H9 (cell line): Measurements from ENCODE around the gene CYS1. TPM values are rescaled to one million over a fixed set of nuclear protein-coding genes. Genes with fewer than 3 reads are reported as not detected.
A peak's percentile ranks its signal among the peaks of the same experiment; 100 is the strongest.

Source experiments
- DNase-seq: peaks from one replicate; pipeline ENCODE4 v3.0.0-alpha.2; 2017
- H2AFZ ChIP-seq: one replicate; pipeline ENCODE4 v1.6.1; 2013; ENCODE audit warnings: mild to moderate bottlenecking, low read length, control low read depth, moderate library complexity
- H2AK5ac ChIP-seq: 2 replicates; pipeline ENCODE4 v1.6.1; 2013; ENCODE audit warnings: low read length, control low read depth, mixed read lengths; ENCODE audit not compliant: insufficient read length
- H2BK120ac ChIP-seq: one replicate; pipeline ENCODE4 v1.6.1; 2013; ENCODE audit warnings: low read depth, mild to moderate bottlenecking, low read length, control low read depth, inconsistent platforms; ENCODE audit not compliant: poor library complexity, severe bottlenecking
- H2BK12ac ChIP-seq: 2 replicates; pipeline ENCODE4 v1.6.1; 2013; ENCODE audit warnings: low read length, control low read depth, mixed read lengths, low read depth; ENCODE audit not compliant: insufficient read length
- H2BK15ac ChIP-seq: 2 replicates; pipeline ENCODE4 v1.6.1; 2013; ENCODE audit warnings: low read depth, low read length, control low read depth
- H2BK20ac ChIP-seq: one replicate; pipeline ENCODE4 v1.6.1; 2013; ENCODE audit warnings: low read depth, mild to moderate bottlenecking, low read length, control low read depth, inconsistent platforms; ENCODE audit not compliant: poor library complexity, severe bottlenecking
- H2BK5ac ChIP-seq: 2 replicates; pipeline ENCODE4 v1.6.1; 2013; ENCODE audit warnings: low read length, control low read depth, mixed read lengths; ENCODE audit not compliant: insufficient read length
- H3K14ac ChIP-seq: 2 replicates; pipeline ENCODE4 v1.6.1; 2013; ENCODE audit warnings: low read length, control low read depth; ENCODE audit not compliant: insufficient read depth
- H3K18ac ChIP-seq: 2 replicates; pipeline ENCODE4 v1.6.1; 2013; ENCODE audit warnings: low read depth, mild to moderate bottlenecking, mixed read lengths, low read length, control low read depth; ENCODE audit not compliant: insufficient read length
- H3K23ac ChIP-seq: 2 replicates; pipeline ENCODE4 v1.6.1; 2013; ENCODE audit warnings: low read length, control low read depth, mixed read lengths, low read depth; ENCODE audit not compliant: insufficient read length
- H3K23me2 ChIP-seq: 2 replicates; pipeline ENCODE4 v1.6.1; 2013; ENCODE audit warnings: low read depth, mild to moderate bottlenecking, mixed read lengths, low read length, control low read depth; ENCODE audit not compliant: insufficient read length, poor library complexity, severe bottlenecking
- H3K27ac ChIP-seq: 2 replicates; pipeline ENCODE4 v1.5.1; 2013; ENCODE audit warnings: low read length, control low read depth, mixed read lengths, low read depth; ENCODE audit not compliant: insufficient read length
- H3K27me3 ChIP-seq: 2 replicates; pipeline ENCODE4 v1.6.1; 2013; ENCODE audit warnings: low read length, control low read depth, inconsistent platforms; ENCODE audit not compliant: insufficient read depth
- H3K4ac ChIP-seq: 2 replicates; pipeline ENCODE4 v1.6.1; 2013; ENCODE audit warnings: low read depth, mild to moderate bottlenecking, control low read depth, inconsistent platforms, low read length, moderate library complexity
- H3K4me1 ChIP-seq: 2 replicates; pipeline ENCODE4 v1.6.1; 2013; ENCODE audit warnings: low read length, control low read depth, inconsistent platforms; ENCODE audit not compliant: insufficient read depth
- H3K4me2 ChIP-seq: 2 replicates; pipeline ENCODE4 v1.6.1; 2013; ENCODE audit warnings: low read length, control low read depth, mixed read lengths; ENCODE audit not compliant: insufficient read length, insufficient read depth
- H3K56ac ChIP-seq: 2 replicates; pipeline ENCODE4 v1.6.1; 2013; ENCODE audit warnings: low read depth, mild to moderate bottlenecking, mixed read lengths, low read length, control low read depth; ENCODE audit not compliant: insufficient read length
- H3K79me1 ChIP-seq: 2 replicates; pipeline ENCODE4 v1.6.1; 2013; ENCODE audit warnings: low read depth, mild to moderate bottlenecking, moderate library complexity, low read length, control low read depth, inconsistent platforms; ENCODE audit not compliant: insufficient read depth, poor library complexity, severe bottlenecking
- H3K79me2 ChIP-seq: 2 replicates; pipeline ENCODE4 v1.6.1; 2013; ENCODE audit warnings: low read length, control low read depth, inconsistent platforms; ENCODE audit not compliant: insufficient read depth
- H3K9ac ChIP-seq: 2 replicates; pipeline ENCODE4 v1.6.1; 2013; ENCODE audit warnings: low read length, control low read depth, mixed read lengths; ENCODE audit not compliant: insufficient read length; ENCODE audit errors: extremely low read depth
- H3K9me3 ChIP-seq: one replicate; pipeline ENCODE4 v1.6.1; 2013; ENCODE audit warnings: low read depth, low read length, inconsistent platforms; ENCODE audit not compliant: control insufficient read depth
- H3T11ph ChIP-seq: one replicate; pipeline ENCODE4 v1.6.1; 2013; ENCODE audit warnings: mild to moderate bottlenecking, low read length, control low read depth, inconsistent platforms
- H4K20me1 ChIP-seq: one replicate; pipeline ENCODE4 v1.6.1; 2013; ENCODE audit not compliant: control insufficient read depth, insufficient read length, insufficient read depth
- H4K5ac ChIP-seq: 2 replicates; pipeline ENCODE4 v1.6.1; 2013; ENCODE audit warnings: low read depth, mild to moderate bottlenecking, mixed read lengths, low read length, control low read depth; ENCODE audit not compliant: insufficient read length
- H4K8ac ChIP-seq: replicated peaks from 2 replicates; pipeline ENCODE4 v1.6.1; 2013; ENCODE audit warnings: low read length, control low read depth, mixed read lengths, low read depth; ENCODE audit not compliant: insufficient read length
- H4K91ac ChIP-seq: 2 replicates; pipeline ENCODE4 v1.6.1; 2013; ENCODE audit warnings: low read depth, mild to moderate bottlenecking, moderate library complexity, mixed read lengths, low read length, control low read depth; ENCODE audit not compliant: insufficient read length
- H3K27ac Mint-ChIP-seq, 3 experiments: 2 replicates in 2 of 3; 3 replicates in 1 of 3; pipeline ENCODE4 v1.8.0; 2020 to 2021; ENCODE audit warnings: mixed read lengths in 3 of 3, mild to moderate bottlenecking in 1 of 3, moderate library complexity in 1 of 3
- H3K27me3 Mint-ChIP-seq: 2 replicates; pipeline ENCODE4 v1.8.0; 2021; ENCODE audit warnings: low read depth, mild to moderate bottlenecking, moderate library complexity, mixed read lengths
- H3K36me3 Mint-ChIP-seq, 3 experiments: 2 replicates in 2 of 3; 3 replicates in 1 of 3; pipeline ENCODE4 v1.8.0; 2020 to 2021; ENCODE audit warnings: low read depth in 3 of 3, mixed read lengths in 3 of 3; ENCODE audit not compliant: insufficient read depth in 1 of 3
- H3K4me1 Mint-ChIP-seq, 2 experiments: 2 replicates each; pipeline ENCODE4 v1.8.0; 2020; ENCODE audit warnings: mixed read lengths in 2 of 2
- H3K4me3 Mint-ChIP-seq, 2 experiments: 2 replicates in 1 of 2; 3 replicates in 1 of 2; pipeline ENCODE4 v1.8.0; 2020 to 2021; ENCODE audit warnings: mild to moderate bottlenecking in 2 of 2, mixed read lengths in 2 of 2, moderate library complexity in 1 of 2
- H3K9me3 Mint-ChIP-seq, 2 experiments: 2 replicates in 1 of 2; 3 replicates in 1 of 2; pipeline ENCODE4 v1.8.0; 2020; ENCODE audit warnings: mild to moderate bottlenecking in 2 of 2, mixed read lengths in 2 of 2, moderate library complexity in 1 of 2
- WGBS: extraction: QIAGEN DNeasy Blood & Tissue Kit; methylation state at CpG from one replicate; pipeline ENCODE4 v1.1.7; 2013; ENCODE audit warnings: missing lambda C conversion rate, low lambda C conversion rate, mixed read lengths; ENCODE audit not compliant: insufficient read length; ENCODE audit errors: extremely low coverage; 5-methylcytosine and 5-hydroxymethylcytosine counted together
- total RNA-seq: library from RNA; stranded (reverse); gene quantifications from 2 replicates; pipeline ENCODE4 v1.2.1, GENCODE V29; 2021
- TF ChIP-seq, protein P1 (sequence below): fragments of 200-600 bp; sonication (generic); conservative IDR thresholded peaks from 3 replicates; pipeline ENCODE4 v1.8.0; 2021; ENCODE audit warnings: antibody characterized with exemption, mild to moderate bottlenecking

Gene CYS1
- total RNA-seq, 1 experiment from 2014 or later = 0.35 TPM

GRCh38 chr2:10101491-10101890 lies 21.3 kb upstream of the CYS1 start:
- H3K4me1 Mint-ChIP-seq = peaks cover 7 to 12% of the 10 kb centered on the region in 2 experiments
- H3K27ac ChIP-seq = no peak overlapping the region
- WGBS = no CpG with 5 or more reads among the region's 7 CpGs
- no peak overlapping the region for H3K18ac ChIP-seq
- no peak overlapping the region for H3K27ac Mint-ChIP-seq
- no peaks in the 10 kb centered on the region for H4K20me1 ChIP-seq
- peaks cover 0 to 2% (median 2%) of the 10 kb centered on the region in 3 experiments; a peak in 3 of 7 replicates for H3K36me3 Mint-ChIP-seq
- H3K14ac ChIP-seq = peak overlapping the region; percentile 49; the same call in 1 of the 2 replicates
- no peak overlapping the region for H3K4me3 Mint-ChIP-seq
- no peaks in the 10 kb centered on the region for H3K79me2 ChIP-seq
- no peak overlapping the region for H2BK20ac ChIP-seq
- no peak for DNase-seq
- no peak overlapping the region for H3K23ac ChIP-seq
- no peak overlapping the region for H2BK12ac ChIP-seq
- H3K79me1 ChIP-seq = no peaks in the 10 kb centered on the region
- H2BK15ac ChIP-seq = no peak overlapping the region
- no peak overlapping the region for H2BK120ac ChIP-seq
- peaks cover 1% of the 10 kb centered on the region; the same call in 1 of the 2 replicates for H3K27me3 Mint-ChIP-seq
- no peak overlapping the region for H3K56ac ChIP-seq
- H2AK5ac ChIP-seq = no peak overlapping the region
- no peak overlapping the region for H2BK5ac ChIP-seq
- no peaks in the 10 kb centered on the region for H3K4me1 ChIP-seq
- H3K27me3 ChIP-seq = no peaks in the 10 kb centered on the region
- no peak overlapping the region for H4K8ac ChIP-seq
- no peak overlapping the region for H3K4me2 ChIP-seq
- H4K5ac ChIP-seq = no peak overlapping the region
- H2AFZ ChIP-seq = no peak overlapping the region
- H3K9me3 Mint-ChIP-seq = peaks cover 2 to 7% of the 10 kb centered on the region in 2 experiments; a peak in 4 of 5 replicates
- no peak overlapping the region for H3K4ac ChIP-seq
- no peak overlapping the region for H3K9ac ChIP-seq
- H3K9me3 ChIP-seq = no peaks in the 10 kb centered on the region
- no peak overlapping the region for H4K91ac ChIP-seq
- H3T11ph ChIP-seq = no peak overlapping the region
- TF ChIP-seq, protein P1, sequence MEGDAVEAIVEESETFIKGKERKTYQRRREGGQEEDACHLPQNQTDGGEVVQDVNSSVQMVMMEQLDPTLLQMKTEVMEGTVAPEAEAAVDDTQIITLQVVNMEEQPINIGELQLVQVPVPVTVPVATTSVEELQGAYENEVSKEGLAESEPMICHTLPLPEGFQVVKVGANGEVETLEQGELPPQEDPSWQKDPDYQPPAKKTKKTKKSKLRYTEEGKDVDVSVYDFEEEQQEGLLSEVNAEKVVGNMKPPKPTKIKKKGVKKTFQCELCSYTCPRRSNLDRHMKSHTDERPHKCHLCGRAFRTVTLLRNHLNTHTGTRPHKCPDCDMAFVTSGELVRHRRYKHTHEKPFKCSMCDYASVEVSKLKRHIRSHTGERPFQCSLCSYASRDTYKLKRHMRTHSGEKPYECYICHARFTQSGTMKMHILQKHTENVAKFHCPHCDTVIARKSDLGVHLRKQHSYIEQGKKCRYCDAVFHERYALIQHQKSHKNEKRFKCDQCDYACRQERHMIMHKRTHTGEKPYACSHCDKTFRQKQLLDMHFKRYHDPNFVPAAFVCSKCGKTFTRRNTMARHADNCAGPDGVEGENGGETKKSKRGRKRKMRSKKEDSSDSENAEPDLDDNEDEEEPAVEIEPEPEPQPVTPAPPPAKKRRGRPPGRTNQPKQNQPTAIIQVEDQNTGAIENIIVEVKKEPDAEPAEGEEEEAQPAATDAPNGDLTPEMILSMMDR = no peak
- no peaks in the 10 kb centered on the region for H3K23me2 ChIP-seq
